ENCODE data around the gene ENDOU.

ENDOU gene

GRCh38 chr12:47722941-47723631 lies 2.2 kb downstream of the ENDOU start:
- Histone ChIP-seq H2AFZ (ENCODE audit: low read length) (no peak overlapping the region), H3K4me2 (ENCODE audit: insufficient read depth, low read length, poor library complexity, severe bottlenecking) (no peak overlapping the region), H3K9ac (ENCODE audit: low read depth, low read length, poor library complexity) (no peak overlapping the region), H2BK12ac (ENCODE audit: low read length) (no peak overlapping the region), H3K4me1 (ENCODE audit: control insufficient read depth in 2 of 2, insufficient read depth in 1 of 2, low read depth in 1 of 2, low read length in 2 of 2) (no peaks in the 10 kb centered on the region), H3K79me1 (ENCODE audit: low read depth, low read length) (no peaks in the 10 kb centered on the region), H3K14ac (ENCODE audit: low read length) (no peak overlapping the region), H4K91ac (ENCODE audit: low read depth, low read length, poor library complexity) (no peak overlapping the region), H3K4me3 (ENCODE audit: low read length in 2 of 2) (no peak overlapping the region), H3K9me3 (replicated peaks in 1 of 2; ENCODE audit: control insufficient read depth in 2 of 2, insufficient read depth in 1 of 2, low read depth in 1 of 2, low read length in 2 of 2) (no peaks in the 10 kb centered on the region), H3K4ac (ENCODE audit: low read length) (no peak overlapping the region), H3K23ac (ENCODE audit: low read depth, low read length, poor library complexity) (no peak overlapping the region), H3K27me3 (ENCODE audit: control insufficient read depth in 3 of 3, insufficient read depth in 3 of 3, low read depth in 1 of 3, low read length in 3 of 3) (no peaks in the 10 kb centered on the region), H3K27ac (replicated peaks; ENCODE audit: low read length) (no peak overlapping the region), H2BK5ac (ENCODE audit: low read length) (no peak overlapping the region), H2BK15ac (ENCODE audit: low read length) (no peak overlapping the region), H3K18ac (ENCODE audit: low read length) (no peak overlapping the region), H3K36me3 (replicated peaks in 1 of 2; ENCODE audit: control insufficient read depth in 2 of 2, insufficient read depth in 2 of 2, low read length in 2 of 2) (peaks cover 0 to 5% of the 10 kb centered on the region in 2 donors), H2BK120ac (ENCODE audit: low read depth, low read length) (no peak overlapping the region), H2AK5ac (ENCODE audit: low read depth, low read length) (no peak overlapping the region), H4K8ac (ENCODE audit: low read depth, low read length) (no peak overlapping the region)
- DNase-seq (ENCODE audit: low spot score), result no peak
- WGBS, 2 donors (ENCODE audit: extremely low coverage in 2 of 2, insufficient read length in 2 of 2, insufficient replicate concordance in 1 of 2), result no CpG with 5 or more reads among the region's 5 CpGs

GRCh38 chr12:47722136-47722834 lies 3.0 kb downstream of the ENDOU start:
- H2BK5ac ChIP-seq (ENCODE audit: low read length), result no peak overlapping the region
- no CpG with 5 or more reads among the region's 7 CpGs for WGBS, 2 donors (ENCODE audit: extremely low coverage in 2 of 2, insufficient read length in 2 of 2, insufficient replicate concordance in 1 of 2)

GRCh38 chr12:47721431-47721973 lies 3.8 kb downstream of the ENDOU start:
- H3K79me1 ChIP-seq (ENCODE audit: low read depth, low read length), result no peaks in the 10 kb centered on the region
- no peak overlapping the region for H3K18ac ChIP-seq (ENCODE audit: low read length)
- H3K27me3 ChIP-seq (ENCODE audit: control insufficient read depth in 3 of 3, insufficient read depth in 3 of 3, low read depth in 1 of 3, low read length in 3 of 3), result no peaks in the 10 kb centered on the region
- no peak overlapping the region for H2BK12ac ChIP-seq (ENCODE audit: low read length)
- no peak for DNase-seq (ENCODE audit: low spot score)
- no peak overlapping the region for H3K4me3 ChIP-seq (ENCODE audit: low read length in 2 of 2)
- no peaks in the 10 kb centered on the region for H3K9me3 ChIP-seq (replicated peaks in 1 of 2; ENCODE audit: control insufficient read depth in 2 of 2, insufficient read depth in 1 of 2, low read depth in 1 of 2, low read length in 2 of 2)
- H3K9ac ChIP-seq (ENCODE audit: low read depth, low read length, poor library complexity), result no peak overlapping the region
- H2AFZ ChIP-seq (ENCODE audit: low read length), result no peak overlapping the region
- no peak overlapping the region for H3K4ac ChIP-seq (ENCODE audit: low read length)
- no peak overlapping the region for H2BK5ac ChIP-seq (ENCODE audit: low read length)
- H3K27ac ChIP-seq (replicated peaks; ENCODE audit: low read length), result no peak overlapping the region
- no peak overlapping the region for H2BK15ac ChIP-seq (ENCODE audit: low read length)
- WGBS, 2 donors (ENCODE audit: extremely low coverage in 2 of 2, insufficient read length in 2 of 2, insufficient replicate concordance in 1 of 2), result no CpG with 5 or more reads among the region's 9 CpGs
- H4K8ac ChIP-seq (ENCODE audit: low read depth, low read length), result no peak overlapping the region
- no peak overlapping the region for H3K14ac ChIP-seq (ENCODE audit: low read length)
- no peak overlapping the region for H2BK120ac ChIP-seq (ENCODE audit: low read depth, low read length)
- no peak overlapping the region for H4K91ac ChIP-seq (ENCODE audit: low read depth, low read length, poor library complexity)
- H2AK5ac ChIP-seq (ENCODE audit: low read depth, low read length), result no peak overlapping the region
- no peak overlapping the region for H3K23ac ChIP-seq (ENCODE audit: low read depth, low read length, poor library complexity)
- peaks cover 2% of the 10 kb centered on the region in 2 donors for H3K4me1 ChIP-seq (ENCODE audit: control insufficient read depth in 2 of 2, insufficient read depth in 1 of 2, low read depth in 1 of 2, low read length in 2 of 2)
- peaks cover 0 to 5% of the 10 kb centered on the region in 2 donors for H3K36me3 ChIP-seq (replicated peaks in 1 of 2; ENCODE audit: control insufficient read depth in 2 of 2, insufficient read depth in 2 of 2, low read length in 2 of 2)
- H3K4me2 ChIP-seq (ENCODE audit: insufficient read depth, low read length, poor library complexity, severe bottlenecking), result no peak overlapping the region

More at GRCh38 chr12:47722136-47722834, 3.0 kb downstream of the ENDOU start:
- Histone ChIP-seq H3K27ac (replicated peaks; ENCODE audit: low read length) (no peak overlapping the region), H3K36me3 (replicated peaks in 1 of 2; ENCODE audit: control insufficient read depth in 2 of 2, insufficient read depth in 2 of 2, low read length in 2 of 2) (peaks cover 0 to 5% of the 10 kb centered on the region in 2 donors), H4K91ac (ENCODE audit: low read depth, low read length, poor library complexity) (no peak overlapping the region), H3K4me1 (ENCODE audit: control insufficient read depth in 2 of 2, insufficient read depth in 1 of 2, low read depth in 1 of 2, low read length in 2 of 2) (peaks cover 1% of the 10 kb centered on the region in 2 donors), H3K79me1 (ENCODE audit: low read depth, low read length) (no peaks in the 10 kb centered on the region), H3K18ac (ENCODE audit: low read length) (no peak overlapping the region), H2BK15ac (ENCODE audit: low read length) (no peak overlapping the region), H3K4me3 (ENCODE audit: low read length in 2 of 2) (no peak overlapping the region), H3K9me3 (replicated peaks in 1 of 2; ENCODE audit: control insufficient read depth in 2 of 2, insufficient read depth in 1 of 2, low read depth in 1 of 2, low read length in 2 of 2) (no peaks in the 10 kb centered on the region), H3K9ac (ENCODE audit: low read depth, low read length, poor library complexity) (no peak overlapping the region), H4K8ac (ENCODE audit: low read depth, low read length) (no peak overlapping the region), H3K27me3 (ENCODE audit: control insufficient read depth in 3 of 3, insufficient read depth in 3 of 3, low read depth in 1 of 3, low read length in 3 of 3) (no peaks in the 10 kb centered on the region), H3K4ac (ENCODE audit: low read length) (no peak overlapping the region), H2BK12ac (ENCODE audit: low read length) (no peak overlapping the region), H2BK120ac (ENCODE audit: low read depth, low read length) (no peak overlapping the region), H2AFZ (ENCODE audit: low read length) (no peak overlapping the region), H2AK5ac (ENCODE audit: low read depth, low read length) (no peak overlapping the region), H3K14ac (ENCODE audit: low read length) (no peak overlapping the region), H3K23ac (ENCODE audit: low read depth, low read length, poor library complexity) (no peak overlapping the region), H3K4me2 (ENCODE audit: insufficient read depth, low read length, poor library complexity, severe bottlenecking) (no peak overlapping the region)
- no peak for DNase-seq (ENCODE audit: low spot score)

- Histone ChIP-seq H3K4ac (ENCODE audit: low read length) (no peak overlapping the region), H2BK120ac (ENCODE audit: low read depth, low read length) (no peak overlapping the region), H3K4me1 (ENCODE audit: control insufficient read depth in 2 of 2, insufficient read depth in 1 of 2, low read depth in 1 of 2, low read length in 2 of 2) (peaks cover 2 to 5% of the 10 kb centered on the region in 2 donors), H3K18ac (ENCODE audit: low read length) (no peak overlapping the region), H3K79me1 (ENCODE audit: low read depth, low read length) (no peaks in the 10 kb centered on the region), H2AK5ac (ENCODE audit: low read depth, low read length) (no peak overlapping the region), H3K36me3 (replicated peaks in 1 of 2; ENCODE audit: control insufficient read depth in 2 of 2, insufficient read depth in 2 of 2, low read length in 2 of 2) (peaks cover 0 to 5% of the 10 kb centered on the region in 2 donors), H3K9me3 (replicated peaks in 1 of 2; ENCODE audit: control insufficient read depth in 2 of 2, insufficient read depth in 1 of 2, low read depth in 1 of 2, low read length in 2 of 2) (no peaks in the 10 kb centered on the region), H3K4me2 (ENCODE audit: insufficient read depth, low read length, poor library complexity, severe bottlenecking) (no peak overlapping the region), H2BK15ac (ENCODE audit: low read length) (no peak overlapping the region), H3K27me3 (ENCODE audit: control insufficient read depth in 3 of 3, insufficient read depth in 3 of 3, low read depth in 1 of 3, low read length in 3 of 3) (no peaks in the 10 kb centered on the region), H4K8ac (ENCODE audit: low read depth, low read length) (no peak overlapping the region), H3K9ac (ENCODE audit: low read depth, low read length, poor library complexity) (peak overlapping the region; percentile 7), H3K4me3 (ENCODE audit: low read length in 2 of 2) (no peak overlapping the region), H2AFZ (ENCODE audit: low read length) (no peak overlapping the region), H3K27ac (replicated peaks; ENCODE audit: low read length) (no peak overlapping the region), H3K14ac (ENCODE audit: low read length) (no peak overlapping the region), H4K91ac (ENCODE audit: low read depth, low read length, poor library complexity) (no peak overlapping the region), H3K23ac (ENCODE audit: low read depth, low read length, poor library complexity) (no peak overlapping the region), H2BK12ac (ENCODE audit: low read length) (no peak overlapping the region), H2BK5ac (ENCODE audit: low read length) (no peak overlapping the region)
- no peak for DNase-seq (ENCODE audit: low spot score)
- WGBS, 2 donors (ENCODE audit: extremely low coverage in 2 of 2, insufficient read length in 2 of 2, insufficient replicate concordance in 1 of 2), result no CpG with 5 or more reads among the region's 1 CpG
These were observed 6.8 kb downstream of the ENDOU start for GRCh38 chr12:47718531-47718930.
